H1 (cell line): ENCODE results near the gene LIN28B. TPM values are rescaled to one million over a fixed set of nuclear protein-coding genes. Genes with fewer than 3 reads are reported as not detected.

Experiments
- CTCF ChIA-PET: fragments of 300-600 bp; sonication (Branson Sonifier 250); formaldehyde crosslinking; loops from one replicate; lab custom pipeline; 2021; ENCODE audit not compliant: partially characterized antibody; lab: Charles Lee
- POLR2A ChIA-PET: fragments of 300-600 bp; sonication (Branson Sonifier 250); formaldehyde crosslinking; loops from one replicate; lab custom pipeline; 2021; ENCODE audit warnings: inconsistent platforms; ENCODE audit not compliant: partially characterized antibody; lab: Charles Lee
- DNase-seq, 2 experiments: peaks; one replicate each; pipeline versions ENCODE4 v3.0.0 to v3.0.0-alpha.2; 2010 to 2022; ENCODE audit warnings: low spot score in 2 of 2, low read depth in 1 of 2, mixed read lengths in 1 of 2
- FAIRE-seq: peaks from 2 replicates; lab custom pipeline; 2011; peaks lifted over from hg19 to GRCh38; lab: Jason Lieb, UNC
- H2AFZ ChIP-seq: 2 replicates; pipeline ENCODE4 v1.8.1; 2012; ENCODE audit warnings: low read length, inconsistent platforms
- H2AK5ac ChIP-seq: 2 replicates; pipeline ENCODE4 v1.6.1; 2013; ENCODE audit warnings: low read depth, low read length
- H2BK120ac ChIP-seq: replicated peaks from 2 replicates; pipeline ENCODE3; 2013; ENCODE audit warnings: low read depth, low read length, inconsistent platforms
- H2BK12ac ChIP-seq: 2 replicates; pipeline ENCODE4 v1.6.1; 2013; ENCODE audit warnings: low read depth, low read length
- H2BK15ac ChIP-seq: 2 replicates; pipeline ENCODE4 v1.6.1; 2013; ENCODE audit warnings: low read length
- H2BK20ac ChIP-seq: 2 replicates; pipeline ENCODE4 v1.6.1; 2013; ENCODE audit warnings: low read length
- H2BK5ac ChIP-seq: 2 replicates; pipeline ENCODE4 v1.6.1; 2013; ENCODE audit warnings: low read depth, low read length
- H3K14ac ChIP-seq: 2 replicates; pipeline ENCODE4 v1.6.1; 2013; ENCODE audit warnings: inconsistent platforms; ENCODE audit not compliant: insufficient read length
- H3K18ac ChIP-seq: 2 replicates; pipeline ENCODE4 v1.6.1; 2013; ENCODE audit warnings: low read length; ENCODE audit errors: extremely low read depth
- H3K23ac ChIP-seq: 2 replicates; pipeline ENCODE4 v1.6.1; 2013; ENCODE audit warnings: inconsistent platforms; ENCODE audit not compliant: insufficient read length
- H3K23me2 ChIP-seq: 2 replicates; pipeline ENCODE4 v1.6.1; 2013; ENCODE audit warnings: low read depth, low read length
- H3K27ac ChIP-seq: 2 replicates; pipeline ENCODE4 v1.6.1; 2011; ENCODE audit warnings: low read depth, low read length, inconsistent platforms
- H3K27me3 ChIP-seq, 4 experiments: replicated peaks in 1 of 4; 1 replicate in 1 of 4; 2 replicates in 3 of 4; pipeline versions ENCODE4 v1.6.1 to v1.8.1; 2011 to 2013; ENCODE audit warnings: low read length in 3 of 4, mild to moderate bottlenecking in 3 of 4, inconsistent platforms in 2 of 4, mixed read lengths in 2 of 4, moderate library complexity in 1 of 4; ENCODE audit not compliant: control insufficient read depth in 3 of 4, insufficient read depth in 3 of 4; ENCODE audit errors: extremely low read depth in 1 of 4
- H3K36me3 ChIP-seq, 4 experiments: 2 replicates each; pipeline versions ENCODE4 v1.6.1 to v1.8.1; 2011 to 2013; ENCODE audit warnings: mild to moderate bottlenecking in 4 of 4, low read length in 3 of 4, moderate library complexity in 2 of 4, control low read depth in 1 of 4, inconsistent platforms in 1 of 4; ENCODE audit not compliant: insufficient read depth in 4 of 4, control insufficient read depth in 2 of 4
- H3K4ac ChIP-seq: replicated peaks from 2 replicates; pipeline ENCODE3; 2013; ENCODE audit warnings: low read length, low read depth, mixed read lengths, inconsistent platforms; ENCODE audit not compliant: insufficient read length
- H3K4me1 ChIP-seq, 4 experiments: replicated peaks in 1 of 4; 1 replicate in 1 of 4; 2 replicates in 3 of 4; pipeline versions ENCODE4 v1.6.1 to v1.8.1; 2011 to 2013; ENCODE audit warnings: low read length in 3 of 4, inconsistent platforms in 2 of 4, mixed read lengths in 1 of 4; ENCODE audit not compliant: insufficient read depth in 4 of 4, control insufficient read depth in 3 of 4
- H3K4me2 ChIP-seq, 2 experiments: 2 replicates each; pipeline versions ENCODE4 v1.6.1 to v1.8.1; 2011 to 2013; ENCODE audit warnings: low read depth in 2 of 2, low read length in 2 of 2, control low read depth in 1 of 2, inconsistent platforms in 1 of 2, mild to moderate bottlenecking in 1 of 2; ENCODE audit not compliant: insufficient read depth in 1 of 2
- H3K4me3 ChIP-seq, 4 experiments: fragments of 200-600, 300-600 bp in 1 of 4; sonication (generic), shearing (Covaris generic), sonication (Bioruptor Twin) in 1 of 4; 2 replicates each; pipeline versions ENCODE4 v1.5.1 to v1.8.1; 2011 to 2016; ENCODE audit warnings: low read length in 4 of 4, low read depth in 3 of 4, control low read depth in 2 of 4, inconsistent platforms in 2 of 4, mild to moderate bottlenecking in 2 of 4, mixed read lengths in 1 of 4, moderate library complexity in 1 of 4; ENCODE audit not compliant: insufficient read depth in 2 of 4; ENCODE audit errors: extremely low read depth in 1 of 4
- H3K56ac ChIP-seq: replicated peaks from 2 replicates; pipeline ENCODE3; 2013; ENCODE audit warnings: low read depth, mild to moderate bottlenecking, mixed read lengths, low read length, inconsistent platforms; ENCODE audit not compliant: insufficient read length
- H3K79me1 ChIP-seq: 2 replicates; pipeline ENCODE4 v1.6.1; 2013; ENCODE audit warnings: low read depth, low read length, control low read depth
- H3K79me2 ChIP-seq, 2 experiments: 2 replicates each; pipeline versions ENCODE4 v1.6.1 to v1.8.1; 2012 to 2013; ENCODE audit warnings: low read length in 2 of 2, mild to moderate bottlenecking in 2 of 2, inconsistent platforms in 1 of 2; ENCODE audit not compliant: insufficient read depth in 2 of 2, control insufficient read depth in 1 of 2
- H3K9ac ChIP-seq, 4 experiments: replicated peaks in 1 of 4; 1 replicate in 1 of 4; 2 replicates in 3 of 4; pipeline versions ENCODE4 v1.6.1 to v1.8.1; 2011 to 2013; ENCODE audit warnings: low read depth in 3 of 4, low read length in 3 of 4, control low read depth in 2 of 4, mild to moderate bottlenecking in 2 of 4, moderate library complexity in 2 of 4, inconsistent platforms in 1 of 4; ENCODE audit errors: extremely low read depth in 1 of 4
- H3K9me3 ChIP-seq, 2 experiments: 2 replicates each; pipeline versions ENCODE4 v1.6.1 to v1.8.1; 2012 to 2013; ENCODE audit warnings: mild to moderate bottlenecking in 2 of 2, moderate library complexity in 2 of 2, control low read depth in 1 of 2, inconsistent platforms in 1 of 2, low read depth in 1 of 2, low read length in 1 of 2, mixed read lengths in 1 of 2; ENCODE audit not compliant: insufficient read depth in 2 of 2
- H4K20me1 ChIP-seq, 2 experiments: replicated peaks in 1 of 2; 2 replicates each; pipeline versions ENCODE3 to v1.8.1; 2011 to 2013; ENCODE audit warnings: inconsistent platforms in 2 of 2, low read length in 2 of 2, mild to moderate bottlenecking in 1 of 2; ENCODE audit not compliant: insufficient read depth in 2 of 2, control insufficient read depth in 1 of 2
- H4K5ac ChIP-seq: 2 replicates; pipeline ENCODE4 v1.6.1; 2013; ENCODE audit warnings: low read length, low read depth, mixed read lengths, inconsistent platforms; ENCODE audit not compliant: insufficient read length
- H4K8ac ChIP-seq: 2 replicates; pipeline ENCODE4 v1.8.0; 2013; ENCODE audit warnings: mild to moderate bottlenecking, moderate library complexity, low read length, inconsistent platforms; ENCODE audit not compliant: insufficient read depth; ENCODE audit errors: extremely low read depth
- H4K91ac ChIP-seq: replicated peaks from 2 replicates; pipeline ENCODE3; 2013; ENCODE audit warnings: low read length, mixed read lengths, inconsistent platforms; ENCODE audit not compliant: insufficient read length
- BACH1 ChIP-seq: IDR thresholded peaks from 2 replicates; pipeline ENCODE4 v1.6.1; 2012; ENCODE audit warnings: low read length, improper control_type of control experiment
- BCL11A ChIP-seq, 2 experiments: IDR thresholded peaks; one replicate each; pipeline ENCODE4 v1.6.1; 2011; ENCODE audit warnings: low read depth in 2 of 2, low read length in 2 of 2, mild to moderate bottlenecking in 2 of 2
- BRCA1 ChIP-seq: IDR thresholded peaks from 2 replicates; pipeline ENCODE4 v1.6.1; 2012; ENCODE audit warnings: low read depth, low read length, improper control_type of control experiment
- CEBPB ChIP-seq: IDR thresholded peaks from 2 replicates; pipeline ENCODE4 v1.6.1; 2012; ENCODE audit warnings: low read depth, low read length
- CTBP2 ChIP-seq: IDR thresholded peaks from 2 replicates; pipeline ENCODE4 v1.7.0; 2011; ENCODE audit warnings: borderline replicate concordance, mild to moderate bottlenecking, moderate library complexity, mixed read lengths, low read length; ENCODE audit not compliant: insufficient read depth, insufficient read length
- GTF2F1 ChIP-seq: IDR thresholded peaks from 2 replicates; pipeline ENCODE4 v1.6.1; 2012; ENCODE audit warnings: low read depth, low read length, improper control_type of control experiment, borderline replicate concordance
- NRF1 ChIP-seq: IDR thresholded peaks from 2 replicates; pipeline ENCODE4 v1.6.1; 2011; ENCODE audit warnings: mild to moderate bottlenecking, low read depth, low read length, improper control_type of control experiment
- POLR2A ChIP-seq, 2 experiments: IDR thresholded peaks; 1 replicate in 1 of 2; 2 replicates in 1 of 2; pipeline ENCODE4 v1.6.1; 2011; ENCODE audit warnings: low read depth in 2 of 2, low read length in 2 of 2, mild to moderate bottlenecking in 2 of 2; ENCODE audit errors: control extremely low read depth in 1 of 2
- POLR2AphosphoS5 ChIP-seq: IDR thresholded peaks from 2 replicates; pipeline ENCODE4 v1.6.1; 2011; ENCODE audit warnings: low read depth, low read length
- RBBP5 ChIP-seq: IDR thresholded peaks from 2 replicates; pipeline ENCODE4 v1.7.1; 2012; ENCODE audit warnings: low read depth, mild to moderate bottlenecking, inconsistent platforms, low read length, moderate library complexity, borderline replicate concordance
- RXRA ChIP-seq: IDR thresholded peaks from 2 replicates; pipeline ENCODE4 v1.6.1; 2011; ENCODE audit warnings: low read depth, mild to moderate bottlenecking, low read length, moderate library complexity; ENCODE audit not compliant: insufficient read depth
- SP2 ChIP-seq: IDR thresholded peaks from 2 replicates; pipeline ENCODE4 v1.6.1; 2012; ENCODE audit warnings: mild to moderate bottlenecking, low read length, inconsistent platforms
- WGBS, 2 experiments: shearing (Covaris generic) in 1 of 2; methylation state at CpG; one replicate each; pipeline versions ENCODE4 v1.1.6 to v1.1.7; 2013 to 2015; ENCODE audit warnings: low lambda C conversion rate in 2 of 2, mixed read lengths in 2 of 2, inconsistent platforms in 1 of 2, low coverage in 1 of 2, missing lambda C conversion rate in 1 of 2; ENCODE audit not compliant: insufficient replicate concordance in 2 of 2, insufficient coverage in 1 of 2, insufficient read length in 1 of 2; ENCODE audit errors: extremely low coverage in 1 of 2, missing lambda C conversion rate in 1 of 2; 5-methylcytosine and 5-hydroxymethylcytosine counted together
- polyA plus RNA-seq, 7 experiments: library from polyadenylated mRNA; depleted of rRNA in 3 of 7; stranded (reverse) in 5 of 7; unstranded in 2 of 7; fragments of >200 nt in 5 of 7; fragments of 200-250 nt in 2 of 7; gene quantifications; 1 replicate in 5 of 7; 2 replicates in 1 of 7; 4 replicates in 1 of 7; pipeline versions ENCODE4 v1.2.1 to v1.2.3, GENCODE V29; 2011 to 2013; ENCODE audit warnings: missing spikeins in 2 of 7, mixed read lengths in 2 of 7
- total RNA-seq: library from RNA; stranded (reverse); fragmentation: NEBNext Ultra II Directional; extraction: Animal tissue kit (Norgen Biotek cat#: 25700); gene quantifications from 2 replicates; pipeline ENCODE4 v1.2.1, GENCODE V29; 2021
- TF ChIP-seq, protein P1 (sequence below): IDR thresholded peaks from 2 replicates; pipeline ENCODE4 v1.6.1; 2011; ENCODE audit warnings: low read length, improper control_type of control experiment

The LIN28B gene
- total and polyA plus RNA-seq, 2 of the 8 experiments (the other 6 are each of a cell fraction or from before 2014, with no cell fraction given), result 27.4 to 94.7 TPM

DNA sequence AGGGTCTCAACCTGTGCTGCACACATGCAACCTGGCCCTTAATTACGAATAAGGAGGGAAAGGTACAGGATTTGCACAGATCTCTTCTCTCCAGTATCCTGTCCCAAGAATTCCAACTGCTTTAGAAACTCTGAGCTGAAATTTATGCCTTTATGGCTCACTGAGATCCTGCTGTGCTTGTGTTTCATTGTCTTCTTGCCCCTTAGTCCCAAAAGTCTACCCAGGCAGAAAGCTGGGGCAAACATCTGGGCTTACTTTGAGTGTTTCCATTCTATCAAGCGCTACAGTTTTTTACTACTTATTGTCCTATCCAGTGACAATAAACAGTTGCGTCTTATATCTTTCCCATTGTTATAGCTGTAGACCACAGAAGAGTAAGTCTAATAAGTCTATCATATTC is 99.7 kb downstream of the LIN28B start:
- Histone ChIP-seq H3K4me1 (peaks cover 0 to 5% (median 3%) of the 10 kb centered on the region in 4 experiments; a peak in 3 of 7 replicates), H3K56ac (no peak overlapping the region), H3K9ac (no peak overlapping the region), H2BK5ac (no peak overlapping the region), H4K91ac (no peak overlapping the region), H2AFZ (no peak overlapping the region), H3K79me1 (peaks cover 2% of the 10 kb centered on the region; the same call in 1 of the 2 replicates), H3K4me3 (no peak overlapping the region), H4K20me1 (peaks cover 0 to 4% of the 10 kb centered on the region in 2 experiments), H3K23me2 (no peaks in the 10 kb centered on the region), H3K27ac (no peak overlapping the region), H3K9me3 (no peaks in the 10 kb centered on the region), H3K27me3 (no peaks in the 10 kb centered on the region), H2BK20ac (no peak overlapping the region), H2AK5ac (no peak overlapping the region; the same call in 1 of the 2 replicates), H3K4ac (no peak overlapping the region), H2BK120ac (no peak overlapping the region), H2BK15ac (no peak overlapping the region), H4K8ac (no peak overlapping the region), H3K4me2 (no peak overlapping the region), H3K18ac (no peak overlapping the region), H3K23ac (no peak overlapping the region), H2BK12ac (no peak overlapping the region), H3K79me2 (peaks cover 7 to 89% of the 10 kb centered on the region in 2 experiments; a peak in 3 of 4 replicates), H4K5ac (no peak overlapping the region), H3K36me3 (no peaks in the 10 kb centered on the region), H3K14ac (no peak overlapping the region)
- ChIA-PET POLR2A (interaction anchor here (0.6 to 2.5 kb wide), 3 partner anchors 51 to 100 kb away, joined by 3 to 10 read pairs (median 3); partner anchors contain the start of gene LIN28B), CTCF (interaction anchor here (0.7 kb wide), 1 partner anchor 159 kb away, joined by 3 read pairs; no protein-coding TSS in a partner anchor)
- FAIRE-seq (no peak), DNase-seq (no peak)
- 88% methylated on average over 3 of the region's 3 CpGs; no CpG with 5 or more reads in 1 of the 2 experiments for WGBS, 2 experiments
- TF ChIP-seq SP2, result no peak
- TF ChIP-seq GTF2F1, result no peak
- no peak for TF ChIP-seq BRCA1
- no peak for TF ChIP-seq BACH1
- TF ChIP-seq BCL11A (IDR thresholded peaks at IDR 0.05; ENCODE audit: low read depth in 2 of 2, low read length in 2 of 2), result no peak
- no peak for TF ChIP-seq CTBP2
- TF ChIP-seq, protein P1, sequence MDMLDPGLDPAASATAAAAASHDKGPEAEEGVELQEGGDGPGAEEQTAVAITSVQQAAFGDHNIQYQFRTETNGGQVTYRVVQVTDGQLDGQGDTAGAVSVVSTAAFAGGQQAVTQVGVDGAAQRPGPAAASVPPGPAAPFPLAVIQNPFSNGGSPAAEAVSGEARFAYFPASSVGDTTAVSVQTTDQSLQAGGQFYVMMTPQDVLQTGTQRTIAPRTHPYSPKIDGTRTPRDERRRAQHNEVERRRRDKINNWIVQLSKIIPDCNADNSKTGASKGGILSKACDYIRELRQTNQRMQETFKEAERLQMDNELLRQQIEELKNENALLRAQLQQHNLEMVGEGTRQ, result no peak
- TF ChIP-seq POLR2AphosphoS5, result no peak
- no peak for TF ChIP-seq RBBP5
- TF ChIP-seq RXRA, result no peak
- no peak for TF ChIP-seq NRF1
- no peak for TF ChIP-seq CEBPB
- TF ChIP-seq POLR2A (IDR thresholded peaks at IDR 0.05; ENCODE audit: control extremely low read depth in 1 of 2, low read depth in 2 of 2, low read length in 2 of 2), result no peak
